Neural cell (in vitro differentiated cells): ENCODE results near the gene JADE2. TPM values are rescaled to one million over a fixed set of nuclear protein-coding genes. Genes with fewer than 3 reads are reported as not detected.

Source experiments
- H2AFZ ChIP-seq: fragments of 200-600, 300-800 bp; sonication (generic), shearing (Covaris generic); 2 replicates; pipeline ENCODE4 v1.6.0; 2014; ENCODE audit warnings: low read depth, mild to moderate bottlenecking, antibody characterized with exemption, low read length, moderate library complexity
- H3F3A ChIP-seq: fragments of 200-600 bp; shearing (Covaris generic); 2 replicates; pipeline ENCODE4 v1.6.1; 2016; ENCODE audit warnings: mild to moderate bottlenecking, moderate library complexity, mixed read lengths, antibody characterized with exemption, low read length; ENCODE audit not compliant: insufficient read depth, poor library complexity, severe bottlenecking
- H3K27ac ChIP-seq: fragments of 200-600, 300-800 bp; sonication (generic), shearing (Covaris generic); 2 replicates; pipeline ENCODE4 v1.5.1; 2014; ENCODE audit warnings: mild to moderate bottlenecking, low read length, moderate library complexity
- H3K27me3 ChIP-seq: fragments of 300-800, 200-600 bp; sonication (generic), shearing (Covaris generic); 2 replicates; pipeline ENCODE4 v1.6.0; 2014; ENCODE audit warnings: mild to moderate bottlenecking, low read depth, low read length, moderate library complexity; ENCODE audit not compliant: insufficient read depth
- H3K36me3 ChIP-seq: fragments of 300-800, 200-600 bp; sonication (generic), shearing (Covaris generic); 2 replicates; pipeline ENCODE4 v1.5.1; 2014; ENCODE audit warnings: mild to moderate bottlenecking, antibody characterized with exemption, low read length, moderate library complexity; ENCODE audit not compliant: insufficient read depth
- H3K4me2 ChIP-seq: fragments of 300-800, 200-600 bp; sonication (generic), shearing (Covaris generic); 2 replicates; pipeline ENCODE4 v1.6.0; 2014; ENCODE audit warnings: mild to moderate bottlenecking, low read length
- H3K4me3 ChIP-seq: fragments of 300-800, 200-600 bp; sonication (generic), shearing (Covaris generic); 2 replicates; pipeline ENCODE4 v1.5.1; 2014; ENCODE audit warnings: mild to moderate bottlenecking, low read length, moderate library complexity
- H3K79me2 ChIP-seq: fragments of 200-600 bp; shearing (Covaris generic); replicated peaks from 2 replicates; pipeline ENCODE4 v1.6.0; 2014; ENCODE audit warnings: mild to moderate bottlenecking, low read length, moderate library complexity; ENCODE audit not compliant: insufficient read depth
- H3K9ac ChIP-seq: fragments of 300-800, 200-600 bp; sonication (generic), shearing (Covaris generic); 2 replicates; pipeline ENCODE4 v1.6.1; 2016; ENCODE audit warnings: mild to moderate bottlenecking, low read length, mixed read lengths
- H3K9me2 ChIP-seq: fragments of 200-600 bp; shearing (Covaris generic); 2 replicates; pipeline ENCODE4 v1.6.1; 2016; ENCODE audit warnings: mild to moderate bottlenecking, low read length, mixed read lengths; ENCODE audit not compliant: insufficient read depth
- H3K9me3 ChIP-seq: fragments of 200-600, 300-800 bp; sonication (generic), shearing (Covaris generic); 2 replicates; pipeline ENCODE4 v1.6.1; 2016; ENCODE audit warnings: mild to moderate bottlenecking, mixed run types, low read length, moderate library complexity, mixed read lengths
- H4K20me1 ChIP-seq: fragments of 200-600 bp; shearing (Covaris generic); 2 replicates; pipeline ENCODE4 v1.6.1; 2016; ENCODE audit warnings: mild to moderate bottlenecking, mixed run types; ENCODE audit not compliant: insufficient read depth
- EP300 ChIP-seq: fragments of 450-650 bp; conservative IDR thresholded peaks from 2 replicates; pipeline ENCODE4 v1.6.1; 2014; ENCODE audit warnings: antibody characterized with exemption, mild to moderate bottlenecking, moderate library complexity; ENCODE audit not compliant: poor library complexity, severe bottlenecking
- EZH2 ChIP-seq: fragments of 200-600, 300-800 bp; shearing (Covaris generic), sonication (generic); IDR thresholded peaks from 2 replicates; pipeline ENCODE4 v1.6.1; 2014; ENCODE audit warnings: antibody characterized with exemption, low read length, borderline replicate concordance, mild to moderate bottlenecking; ENCODE audit not compliant: insufficient read depth, poor library complexity, severe bottlenecking
- MXI1 ChIP-seq: fragments of 450-650 bp; conservative IDR thresholded peaks from 2 replicates; pipeline ENCODE4 v1.6.1; 2014; ENCODE audit warnings: antibody characterized with exemption, mild to moderate bottlenecking; ENCODE audit not compliant: poor library complexity, severe bottlenecking
- POLR2AphosphoS5 ChIP-seq: IDR thresholded peaks from 2 replicates; pipeline ENCODE4 v1.6.1; 2012
- RAD21 ChIP-seq: fragments of 450-650 bp; conservative IDR thresholded peaks from 2 replicates; pipeline ENCODE4 v1.6.1; 2014; ENCODE audit warnings: antibody characterized with exemption, mild to moderate bottlenecking, moderate library complexity
- SMC3 ChIP-seq: fragments of 450-650 bp; conservative IDR thresholded peaks from 2 replicates; pipeline ENCODE4 v1.6.1; 2014; ENCODE audit warnings: antibody characterized with exemption, mild to moderate bottlenecking, moderate library complexity; ENCODE audit not compliant: poor library complexity
- TAF1 ChIP-seq: IDR thresholded peaks from 2 replicates; pipeline ENCODE4 v1.6.1; 2012; ENCODE audit warnings: low read depth
- polyA plus RNA-seq: library from polyadenylated mRNA; depleted of rRNA; stranded (reverse); fragments of >200 nt; gene quantifications from 2 replicates; pipeline ENCODE4 v1.2.3, GENCODE V29; 2014
- TF ChIP-seq, protein P1 (sequence below): fragments of 450-650 bp; IDR thresholded peaks from 2 replicates; pipeline ENCODE4 v1.5.1; 2014; ENCODE audit warnings: antibody characterized with exemption, mild to moderate bottlenecking, moderate library complexity; ENCODE audit not compliant: poor library complexity, severe bottlenecking
- TF ChIP-seq, protein P2 (sequence below): IDR thresholded peaks from 2 replicates; pipeline ENCODE4 v1.6.1; 2012; ENCODE audit warnings: borderline replicate concordance

JADE2 gene
- polyA plus RNA-seq, 1 donor from 2014 or later: 1.9 TPM

DNA sequence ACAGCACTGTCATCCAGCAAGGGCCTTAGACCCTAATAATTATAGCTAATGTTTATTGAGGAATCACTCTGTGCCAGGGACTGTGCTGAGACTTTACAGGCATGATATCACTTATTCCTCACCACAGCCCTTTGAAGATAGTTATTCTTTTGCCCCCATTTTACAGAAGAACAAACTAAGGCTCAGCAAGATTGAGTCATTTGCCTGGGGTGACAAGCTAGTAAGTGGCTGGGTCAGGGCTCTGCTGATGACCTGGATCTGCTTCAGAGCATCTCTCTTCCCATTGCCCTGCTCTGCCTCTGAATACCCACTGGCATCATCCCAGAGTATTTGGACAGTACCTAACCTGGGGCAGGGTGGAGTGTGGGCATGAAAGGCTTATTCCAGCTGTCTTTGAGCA, 11.8 kb downstream of the JADE2 start:
- H3K4me3 ChIP-seq: no peak overlapping the region
- no peaks in the 10 kb centered on the region for H4K20me1 ChIP-seq
- no peak overlapping the region for H3K4me2 ChIP-seq
- H2AFZ ChIP-seq: no peak overlapping the region
- TF ChIP-seq EZH2 (no peak), SMC3 (no peak)
- H3K79me2 ChIP-seq: no peaks in the 10 kb centered on the region
- no peaks in the 10 kb centered on the region for H3K36me3 ChIP-seq
- no peak overlapping the region for H3K9ac ChIP-seq
- H3K27ac ChIP-seq: no peak overlapping the region
- H3K27me3 ChIP-seq: no peaks in the 10 kb centered on the region
- no peaks in the 10 kb centered on the region for H3K9me3 ChIP-seq
- H3F3A ChIP-seq: no peaks in the 10 kb centered on the region
- no peaks in the 10 kb centered on the region for H3K9me2 ChIP-seq

GRCh38 chr5:134538296-134538695, 12.8 kb downstream of the JADE2 start:
- Histone ChIP-seq H3F3A (no peaks in the 10 kb centered on the region), H4K20me1 (no peaks in the 10 kb centered on the region), H3K9me2 (no peaks in the 10 kb centered on the region), H3K27ac (no peak overlapping the region), H3K9me3 (no peaks in the 10 kb centered on the region), H3K4me2 (no peak overlapping the region), H2AFZ (no peak overlapping the region), H3K4me3 (no peak overlapping the region), H3K79me2 (no peaks in the 10 kb centered on the region), H3K27me3 (no peaks in the 10 kb centered on the region), H3K9ac (no peak overlapping the region), H3K36me3 (no peaks in the 10 kb centered on the region)
- TF ChIP-seq EP300 (no peak), SMC3 (no peak), MXI1 (no peak), RAD21 (no peak)
- TF ChIP-seq, protein P1, sequence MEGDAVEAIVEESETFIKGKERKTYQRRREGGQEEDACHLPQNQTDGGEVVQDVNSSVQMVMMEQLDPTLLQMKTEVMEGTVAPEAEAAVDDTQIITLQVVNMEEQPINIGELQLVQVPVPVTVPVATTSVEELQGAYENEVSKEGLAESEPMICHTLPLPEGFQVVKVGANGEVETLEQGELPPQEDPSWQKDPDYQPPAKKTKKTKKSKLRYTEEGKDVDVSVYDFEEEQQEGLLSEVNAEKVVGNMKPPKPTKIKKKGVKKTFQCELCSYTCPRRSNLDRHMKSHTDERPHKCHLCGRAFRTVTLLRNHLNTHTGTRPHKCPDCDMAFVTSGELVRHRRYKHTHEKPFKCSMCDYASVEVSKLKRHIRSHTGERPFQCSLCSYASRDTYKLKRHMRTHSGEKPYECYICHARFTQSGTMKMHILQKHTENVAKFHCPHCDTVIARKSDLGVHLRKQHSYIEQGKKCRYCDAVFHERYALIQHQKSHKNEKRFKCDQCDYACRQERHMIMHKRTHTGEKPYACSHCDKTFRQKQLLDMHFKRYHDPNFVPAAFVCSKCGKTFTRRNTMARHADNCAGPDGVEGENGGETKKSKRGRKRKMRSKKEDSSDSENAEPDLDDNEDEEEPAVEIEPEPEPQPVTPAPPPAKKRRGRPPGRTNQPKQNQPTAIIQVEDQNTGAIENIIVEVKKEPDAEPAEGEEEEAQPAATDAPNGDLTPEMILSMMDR: no peak
- TF ChIP-seq, protein P2, sequence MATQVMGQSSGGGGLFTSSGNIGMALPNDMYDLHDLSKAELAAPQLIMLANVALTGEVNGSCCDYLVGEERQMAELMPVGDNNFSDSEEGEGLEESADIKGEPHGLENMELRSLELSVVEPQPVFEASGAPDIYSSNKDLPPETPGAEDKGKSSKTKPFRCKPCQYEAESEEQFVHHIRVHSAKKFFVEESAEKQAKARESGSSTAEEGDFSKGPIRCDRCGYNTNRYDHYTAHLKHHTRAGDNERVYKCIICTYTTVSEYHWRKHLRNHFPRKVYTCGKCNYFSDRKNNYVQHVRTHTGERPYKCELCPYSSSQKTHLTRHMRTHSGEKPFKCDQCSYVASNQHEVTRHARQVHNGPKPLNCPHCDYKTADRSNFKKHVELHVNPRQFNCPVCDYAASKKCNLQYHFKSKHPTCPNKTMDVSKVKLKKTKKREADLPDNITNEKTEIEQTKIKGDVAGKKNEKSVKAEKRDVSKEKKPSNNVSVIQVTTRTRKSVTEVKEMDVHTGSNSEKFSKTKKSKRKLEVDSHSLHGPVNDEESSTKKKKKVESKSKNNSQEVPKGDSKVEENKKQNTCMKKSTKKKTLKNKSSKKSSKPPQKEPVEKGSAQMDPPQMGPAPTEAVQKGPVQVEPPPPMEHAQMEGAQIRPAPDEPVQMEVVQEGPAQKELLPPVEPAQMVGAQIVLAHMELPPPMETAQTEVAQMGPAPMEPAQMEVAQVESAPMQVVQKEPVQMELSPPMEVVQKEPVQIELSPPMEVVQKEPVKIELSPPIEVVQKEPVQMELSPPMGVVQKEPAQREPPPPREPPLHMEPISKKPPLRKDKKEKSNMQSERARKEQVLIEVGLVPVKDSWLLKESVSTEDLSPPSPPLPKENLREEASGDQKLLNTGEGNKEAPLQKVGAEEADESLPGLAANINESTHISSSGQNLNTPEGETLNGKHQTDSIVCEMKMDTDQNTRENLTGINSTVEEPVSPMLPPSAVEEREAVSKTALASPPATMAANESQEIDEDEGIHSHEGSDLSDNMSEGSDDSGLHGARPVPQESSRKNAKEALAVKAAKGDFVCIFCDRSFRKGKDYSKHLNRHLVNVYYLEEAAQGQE: no peak

GRCh38 chr5:134539732-134540131, 14.3 kb downstream of the JADE2 start:
- H3K9ac ChIP-seq: no peak overlapping the region
- H3K4me2 ChIP-seq: no peak overlapping the region
- H3K27me3 ChIP-seq: no peaks in the 10 kb centered on the region
- H3K9me3 ChIP-seq: no peaks in the 10 kb centered on the region
- H4K20me1 ChIP-seq: no peaks in the 10 kb centered on the region
- no peaks in the 10 kb centered on the region for H3F3A ChIP-seq
- H3K27ac ChIP-seq: no peak overlapping the region
- H3K9me2 ChIP-seq: no peaks in the 10 kb centered on the region
- no peaks in the 10 kb centered on the region for H3K36me3 ChIP-seq
- no peak overlapping the region for H3K4me3 ChIP-seq
- TF ChIP-seq, protein P2: no peak
- no peak for TF ChIP-seq TAF1
- no peak for TF ChIP-seq EZH2
- no peak for TF ChIP-seq MXI1
- TF ChIP-seq RAD21: no peak
- no peak for TF ChIP-seq EP300
- TF ChIP-seq POLR2AphosphoS5: no peak
- no peak for TF ChIP-seq SMC3
- TF ChIP-seq, protein P1: no peak
- no peak overlapping the region for H2AFZ ChIP-seq
- H3K79me2 ChIP-seq: no peaks in the 10 kb centered on the region
